Right ventricle myocardium inferior (tissue), 1 donor: Measurements from ENCODE around the gene ECE1. TPM values are rescaled to one million over a fixed set of nuclear protein-coding genes. Genes with fewer than 3 reads are reported as not detected.
"Not testable (repeated sequence)": the region's sequence is repeated elsewhere in the genome, so short reads cannot be mapped to it uniquely, and the experiment has no call there.

ENCODE experiments used
- ATAC-seq: fragments of 200-7000 bp; cut with Tn5 transposase; one replicate; pipeline ENCODE4 v1.9.1; 2020; ENCODE audit warnings: mild to moderate bottlenecking, moderate library complexity
- DNase-seq: peaks from one replicate; pipeline ENCODE4 v3.0.0; 2021; ENCODE audit errors: missing footprints
- intact Hi-C: fragments of 100-400 bp; cut with DNase I; formaldehyde crosslinking; loops from one replicate; pipeline ENCODE4 v1.11.0; 2022
- total RNA-seq: library from RNA; stranded (reverse); fragmentation: NEBNext Ultra II Directional; extraction: Animal tissue kit (Norgen Biotek cat#: 25700); gene quantifications from one replicate; pipeline ENCODE4 v1.2.1, GENCODE V29; 2021
- donor health status: DM: no; HTN: yes; CAD: no; lungs with severe emphysema.

Gene ECE1
- total RNA-seq, 1 donor from 2014 or later: 49.3 TPM

DNA sequence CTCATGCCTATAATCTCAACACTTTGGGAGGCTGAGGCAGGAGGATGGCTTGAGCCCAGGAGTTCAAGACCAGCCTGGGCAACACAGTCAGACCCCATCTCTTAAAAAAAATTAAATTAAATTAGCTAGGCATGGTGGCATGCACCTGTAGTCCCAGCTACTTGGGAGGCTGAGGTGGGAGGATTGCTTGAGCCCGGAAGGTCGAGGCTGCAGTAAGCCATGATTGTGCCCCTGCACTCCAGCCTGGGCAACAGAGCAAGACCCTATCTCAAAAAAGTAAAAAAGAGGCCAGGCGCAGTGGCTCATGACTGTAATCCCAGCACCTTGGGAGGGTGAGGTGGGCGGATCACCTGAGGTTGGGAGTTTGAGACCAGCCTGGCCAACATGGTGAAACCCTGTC lies 8.2 kb downstream of the ECE1 start:
- ATAC-seq, intact Hi-C loops, DNase-seq: not testable (repeated sequence)

DNA sequence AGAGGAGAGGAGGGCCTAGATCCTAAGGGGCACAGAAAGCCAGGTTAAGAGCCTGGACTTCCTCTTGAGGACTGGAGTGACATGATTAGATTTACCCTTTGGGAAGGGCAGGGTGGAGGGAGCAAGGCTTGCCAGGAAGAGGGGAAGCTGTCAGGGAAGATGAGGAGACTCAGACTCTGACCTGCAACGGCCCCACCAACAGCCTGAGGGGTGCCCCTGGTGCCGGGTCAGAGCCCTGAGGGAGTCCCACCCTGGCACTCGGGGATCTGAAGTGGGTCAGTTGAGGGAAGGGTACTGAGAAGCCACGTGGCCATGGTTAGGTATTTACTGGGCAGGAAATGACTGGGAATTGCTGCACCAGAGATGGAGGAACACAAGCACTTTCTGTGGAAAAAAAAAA lies 9.8 kb downstream of the ECE1 start:
- ATAC-seq (no peak), DNase-seq (no peak)
- intact Hi-C loops: no loop called here

DNA sequence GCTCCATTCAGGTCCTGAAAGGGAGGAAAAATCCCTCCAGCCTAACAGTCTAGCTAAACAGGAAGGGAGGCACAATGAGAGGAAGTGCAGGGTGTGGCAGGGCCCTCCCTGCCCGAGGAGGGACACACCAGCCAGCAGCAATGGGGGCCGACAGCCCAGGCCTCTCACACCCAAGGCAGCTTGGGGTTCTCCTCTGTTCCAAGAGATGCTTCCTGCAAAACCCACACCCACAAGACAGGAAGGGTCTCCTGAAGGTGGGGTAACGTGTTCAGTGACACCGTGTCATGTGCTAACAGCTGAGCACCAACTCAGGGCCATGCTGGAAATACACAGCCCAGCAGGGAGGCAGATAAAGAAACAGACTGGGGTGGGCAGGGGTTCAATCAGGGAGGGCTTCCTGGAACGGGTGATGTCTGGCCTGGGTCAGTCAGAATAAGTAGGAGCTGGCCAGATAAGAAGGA lies 10.2 kb downstream of the ECE1 start:
- intact Hi-C loops: no loop called here
- ATAC-seq (peak; percentile 47), DNase-seq (peak; percentile 85)

DNA sequence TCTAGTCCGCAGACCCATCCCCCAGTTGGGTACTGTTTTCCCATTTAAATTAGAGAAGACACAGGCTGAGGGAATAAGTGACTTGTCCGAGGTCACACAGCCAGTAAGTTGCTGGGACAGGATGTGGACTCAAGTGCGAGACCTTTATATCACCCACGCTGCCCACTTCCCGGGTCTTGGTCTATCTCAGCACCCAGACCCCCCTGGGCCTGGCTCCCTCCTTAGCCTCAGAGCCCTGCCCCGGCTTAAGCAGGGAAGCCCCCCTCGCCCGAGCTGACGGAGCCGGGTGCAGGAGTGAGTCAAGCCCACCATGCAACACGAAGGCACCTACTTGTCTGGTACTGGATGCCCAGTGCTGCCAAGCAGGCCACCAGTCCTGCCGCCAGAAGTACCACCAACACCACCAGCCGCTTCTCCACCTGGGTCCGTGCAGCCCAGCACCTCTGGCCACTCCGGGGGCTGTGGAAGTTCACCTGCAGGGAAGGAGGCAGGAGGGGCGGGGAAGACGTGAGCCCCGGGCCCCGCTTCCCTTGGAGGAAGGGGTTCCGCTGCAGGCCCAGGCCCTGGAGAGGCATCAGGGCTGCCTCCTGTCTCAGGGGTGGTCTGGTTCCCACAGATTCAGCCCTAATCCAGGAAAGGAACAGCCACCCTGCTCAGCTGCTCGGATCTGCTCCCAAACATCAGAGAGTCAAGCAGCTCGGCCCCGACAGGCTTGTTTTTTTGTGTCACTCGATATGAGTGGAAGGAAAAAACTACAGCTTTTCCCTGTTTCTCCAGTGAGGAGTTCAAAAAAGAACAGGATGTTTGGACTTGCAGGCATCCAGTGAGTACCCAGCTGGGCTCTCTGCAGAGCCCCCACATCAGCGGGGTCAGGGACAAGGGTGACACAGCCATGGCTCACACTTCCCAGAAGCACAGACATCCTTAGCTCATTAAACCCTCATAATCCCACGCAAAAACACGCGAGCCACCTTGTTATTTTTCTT lies 11.1 kb downstream of the ECE1 start:
- DNase-seq (no peak), ATAC-seq (no peak)
- intact Hi-C loops: no loop called here

DNA sequence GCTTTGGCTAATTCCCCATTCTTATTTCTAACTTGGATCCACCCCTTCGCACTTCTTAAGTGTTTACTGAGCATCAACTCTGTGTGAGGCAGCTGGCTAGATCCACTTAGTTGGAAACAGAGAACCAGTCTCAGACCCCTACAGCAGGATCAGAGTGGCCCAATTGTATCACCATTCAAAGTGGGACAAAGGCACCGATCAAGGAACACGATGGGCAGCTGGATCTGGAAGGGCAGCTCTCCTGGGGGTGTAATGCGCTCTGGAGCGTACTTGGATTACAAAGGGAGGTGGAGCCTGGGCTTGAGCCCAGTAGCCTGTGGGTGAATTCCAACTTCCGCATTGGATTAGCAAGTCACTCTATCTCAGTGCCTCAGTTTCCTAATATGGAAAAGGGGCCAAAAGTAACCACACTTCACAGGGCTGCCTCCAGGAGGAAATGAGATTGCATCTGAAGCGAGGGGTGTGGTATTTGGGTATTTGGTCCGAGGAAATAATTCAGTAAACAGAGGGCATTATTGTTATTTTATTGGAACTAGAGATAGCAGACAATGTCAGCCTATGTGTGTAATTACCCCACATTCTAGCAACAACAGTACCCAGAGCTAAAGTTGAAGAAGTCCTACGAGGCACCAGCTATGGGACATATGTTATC lies 11.9 kb downstream of the ECE1 start:
- intact Hi-C loops: no loop called here
- DNase-seq (no peak), ATAC-seq (peak; percentile 35)

DNA sequence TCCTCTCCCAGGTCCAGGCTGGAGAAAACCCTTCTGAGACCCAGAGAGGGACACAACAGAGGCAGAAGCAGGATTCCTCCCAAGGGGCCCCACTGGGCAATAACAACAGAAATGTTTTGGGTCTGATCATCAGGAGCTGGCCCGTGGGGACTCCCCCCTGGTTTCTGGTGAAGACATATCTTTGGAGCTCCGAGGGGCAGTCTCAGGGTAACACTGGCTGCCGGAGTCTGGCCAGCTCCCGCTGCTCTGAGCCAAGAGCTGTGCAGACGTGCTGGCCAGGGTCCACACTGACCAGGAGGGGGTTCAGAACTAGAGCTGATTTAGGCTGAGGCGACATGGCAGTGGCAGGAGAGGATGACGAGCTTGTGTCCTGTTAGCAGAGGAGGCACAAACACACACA lies 13.1 kb downstream of the ECE1 start:
- intact Hi-C loops: no loop called here
- ATAC-seq: peak; percentile 51
- no peak for DNase-seq

DNA sequence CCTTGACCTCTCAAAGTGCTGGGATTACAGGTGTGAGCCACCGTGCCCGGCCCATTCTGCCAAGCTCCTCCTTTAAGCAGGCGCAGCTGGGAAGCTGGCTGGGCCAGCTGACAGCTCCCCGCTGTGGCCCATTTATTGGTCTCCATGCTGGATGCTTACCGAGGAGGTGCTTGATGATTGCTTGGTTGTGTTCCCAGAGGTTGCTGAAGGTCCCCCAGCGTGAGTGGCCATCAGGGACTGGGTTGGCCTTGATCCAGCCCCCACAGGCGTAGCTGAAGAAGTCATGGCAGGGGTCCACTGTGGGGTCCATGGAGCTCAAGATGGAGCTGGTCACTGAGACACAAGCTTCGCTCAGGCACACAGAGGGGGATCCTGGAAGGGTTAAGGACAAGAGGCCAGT lies 17.7 kb downstream of the ECE1 start:
- no peak for ATAC-seq
- intact Hi-C loops: no loop called here
- no peak for DNase-seq

DNA sequence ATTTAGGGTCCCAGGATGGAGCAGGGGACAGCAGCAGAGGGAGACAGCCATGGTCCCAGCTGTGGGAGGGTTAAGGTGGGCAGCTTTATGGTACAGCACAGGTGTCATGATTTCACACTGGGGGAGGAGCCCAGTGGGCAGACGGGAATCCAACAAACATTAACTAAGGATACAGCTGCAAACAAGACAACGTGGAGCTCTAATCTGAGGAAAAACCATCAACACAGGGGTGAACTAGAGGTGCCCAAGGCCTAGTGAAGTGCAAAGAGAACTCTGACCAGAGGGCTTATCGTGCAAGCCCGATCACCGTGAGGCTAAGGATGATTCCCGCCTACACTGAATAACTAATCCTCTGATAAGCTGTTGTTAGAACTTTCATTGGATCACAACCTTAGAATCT lies 18.7 kb downstream of the ECE1 start:
- no peak for DNase-seq
- intact Hi-C loops: no loop called here

DNA sequence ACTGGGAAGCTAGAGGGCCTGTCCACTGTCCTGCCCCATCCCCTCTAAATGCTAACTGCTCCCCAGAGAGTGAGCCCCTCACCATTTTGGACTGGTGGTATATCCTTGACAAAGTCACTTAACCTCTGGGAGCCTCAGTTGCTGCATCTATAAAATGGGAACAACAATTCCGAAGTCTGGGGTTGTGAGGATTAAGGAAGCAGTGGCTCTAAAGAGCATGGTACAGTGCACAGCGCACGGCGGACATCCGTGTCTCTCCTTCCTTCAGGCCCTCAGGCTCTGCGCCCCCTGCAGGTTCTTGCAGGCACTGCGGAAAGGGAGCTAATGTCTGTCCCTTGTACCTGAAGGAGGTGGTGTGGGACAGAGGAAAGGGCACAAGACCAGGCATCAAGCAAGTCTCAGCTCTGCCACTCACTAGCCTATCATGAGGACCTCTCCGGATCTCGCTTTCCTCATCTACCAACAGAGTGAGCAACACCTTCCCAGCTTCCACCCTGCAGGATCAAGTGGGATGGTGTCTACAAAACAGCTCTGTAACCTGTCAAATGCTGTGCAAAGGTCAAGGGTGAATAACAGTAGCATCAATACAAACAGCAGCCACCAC lies 20.1 kb downstream of the ECE1 start:
- DNase-seq (peak; percentile 89), ATAC-seq (peak; percentile 32)
- intact Hi-C loops: no loop called here

More for the DNA sequence above, 18.7 kb downstream of the ECE1 start:
- no peak for ATAC-seq

DNA sequence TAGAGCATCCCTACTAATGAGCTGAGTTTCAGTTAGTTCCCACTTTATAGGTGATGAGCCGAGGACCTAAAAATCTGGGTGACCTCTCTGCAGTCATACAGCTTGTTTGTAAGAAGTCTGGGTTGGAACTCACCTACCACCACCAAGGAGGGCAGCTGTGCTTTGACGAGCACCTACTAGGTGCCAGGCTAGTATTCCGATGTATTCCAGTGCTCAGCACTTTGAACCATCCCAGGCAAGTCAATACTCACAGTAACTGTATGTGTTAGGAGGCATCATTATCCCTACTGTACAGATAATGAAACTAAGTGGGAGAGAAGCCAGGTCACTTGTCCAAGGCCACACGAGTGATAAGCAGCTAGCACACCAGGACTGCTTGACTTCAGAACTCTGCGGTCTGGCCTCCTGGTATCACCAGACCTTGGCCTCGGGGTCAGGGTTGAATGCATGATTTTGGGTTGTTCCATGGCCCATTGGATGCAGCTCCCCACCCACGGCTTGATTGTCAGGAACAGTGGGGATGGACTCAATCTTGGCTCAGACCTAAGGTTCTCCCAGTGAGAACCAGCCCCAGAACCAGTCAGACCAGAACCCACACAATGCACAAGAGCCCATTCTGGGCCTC lies 20.7 kb downstream of the ECE1 start:
- ATAC-seq: peak; percentile 58
- DNase-seq: no peak
- intact Hi-C loops: no loop called here

DNA sequence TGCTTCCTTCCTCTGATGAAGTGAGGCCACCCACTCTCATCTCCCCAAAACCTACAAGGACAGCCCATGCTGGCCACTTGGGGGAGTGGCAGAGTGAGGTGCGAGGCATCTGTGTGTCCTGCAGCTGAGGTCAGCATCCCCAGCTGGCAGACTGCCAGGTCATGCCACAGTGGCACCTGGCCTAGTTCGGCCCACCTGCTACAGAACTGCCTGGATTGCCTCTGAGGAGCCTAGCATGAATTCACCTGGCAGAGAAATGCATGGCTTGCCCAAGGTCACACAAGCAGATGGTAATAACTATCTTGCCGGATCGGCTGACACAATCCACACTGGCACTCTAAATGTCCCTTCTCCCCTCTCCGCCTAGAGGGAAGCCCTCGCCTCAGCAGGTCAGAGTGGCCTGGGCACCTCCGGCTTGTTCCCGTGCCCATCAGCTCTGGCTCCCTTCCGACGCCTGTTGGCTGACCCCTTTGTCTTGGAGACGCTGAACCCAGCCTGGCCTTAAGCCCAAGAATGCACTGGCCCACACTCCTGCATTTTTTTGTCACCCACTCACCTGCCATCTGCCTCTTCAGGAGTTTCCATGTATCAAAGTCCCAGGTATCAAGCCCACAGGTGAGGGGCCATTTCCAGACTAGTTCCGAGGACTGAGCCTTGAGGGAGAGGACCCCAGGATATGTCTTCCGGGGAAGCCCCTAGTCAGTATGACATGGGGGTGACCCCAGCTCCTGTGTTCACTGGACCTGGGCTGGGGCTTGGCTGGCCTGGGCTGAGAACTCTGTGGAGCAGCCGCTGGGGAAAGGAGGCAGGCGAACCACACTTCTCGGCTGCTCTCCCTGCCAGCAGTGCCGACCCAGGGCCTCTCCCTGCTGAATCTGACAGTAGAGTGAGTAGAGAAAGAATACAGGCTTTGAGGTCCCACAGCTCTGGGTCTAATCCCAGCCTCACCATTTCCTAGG lies 21.7 kb downstream of the ECE1 start:
- DNase-seq: no peak
- no peak for ATAC-seq
- intact Hi-C loops: no loop called here

DNA sequence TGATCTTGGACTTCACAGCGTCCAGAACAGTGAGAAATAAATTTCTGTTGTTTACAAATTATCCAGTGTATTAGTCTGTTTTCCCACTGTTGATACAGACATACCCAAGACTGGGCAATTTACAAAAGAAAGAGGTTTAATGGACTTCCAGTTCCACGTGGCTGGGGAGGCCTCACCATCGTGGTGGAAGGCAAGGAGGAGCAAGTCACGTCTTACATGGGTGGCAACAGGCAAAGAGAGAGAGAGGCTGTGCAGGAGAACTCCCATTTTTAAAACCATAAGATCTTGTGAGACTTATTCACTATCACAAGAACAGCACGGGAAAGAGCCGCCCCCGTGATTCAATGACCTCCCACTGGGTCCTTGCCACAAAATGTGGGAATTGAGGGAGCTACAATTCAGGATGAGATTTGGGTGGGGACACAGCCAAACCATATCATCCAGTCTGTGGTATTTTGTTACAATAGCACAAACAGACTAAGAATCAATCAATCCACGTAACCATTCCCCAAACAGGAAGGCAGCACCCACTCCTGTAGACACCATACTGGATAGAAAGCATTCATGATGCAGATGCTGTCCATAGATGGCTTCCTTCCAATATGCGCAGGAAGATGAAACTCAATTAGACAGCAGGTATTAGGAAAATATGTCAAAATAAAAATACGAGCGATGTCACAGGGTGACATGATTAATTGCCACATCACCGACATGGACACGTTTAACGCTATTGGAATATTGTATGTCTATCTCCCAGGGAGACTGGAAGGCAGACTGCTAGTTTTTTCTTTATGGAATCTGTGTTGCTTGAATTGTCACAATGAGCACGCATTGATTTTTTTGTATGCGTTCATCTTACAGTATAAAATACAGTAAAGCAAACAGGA lies 22.8 kb downstream of the ECE1 start:
- DNase-seq: no peak
- ATAC-seq: no peak
- intact Hi-C loops: no loop called here

DNA sequence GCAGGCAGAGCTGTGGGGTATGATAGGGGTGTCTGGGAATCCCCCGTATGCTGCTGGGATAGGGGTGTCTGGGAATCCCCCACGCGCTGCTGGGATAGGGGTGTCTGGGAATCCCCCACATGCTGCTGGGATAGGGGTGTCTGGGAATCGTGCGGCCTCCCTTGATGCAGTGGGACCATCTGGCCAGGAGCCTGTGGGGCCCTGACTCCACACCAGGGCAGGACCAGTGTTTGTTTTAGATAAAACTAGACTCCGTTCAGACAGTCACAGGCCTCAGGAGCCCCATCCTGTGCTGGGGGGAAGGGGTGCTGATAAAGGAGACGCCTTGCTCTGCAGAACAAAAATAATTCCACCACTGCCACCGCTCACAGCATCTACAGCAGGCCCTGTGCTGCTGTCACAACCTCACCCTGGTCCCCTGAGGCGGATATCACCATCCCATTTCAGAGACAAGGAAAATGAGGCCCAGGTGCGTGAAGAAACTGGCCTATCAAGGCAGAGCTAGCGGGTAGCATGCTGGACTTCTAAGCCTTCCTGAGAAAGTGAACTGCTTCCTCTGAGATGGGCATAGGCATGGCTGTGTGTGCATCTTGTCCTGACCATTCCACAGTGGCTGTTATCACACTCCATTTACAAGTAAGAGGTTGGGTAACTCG lies 24.0 kb downstream of the ECE1 start:
- intact Hi-C loops: no loop called here
- no peak for ATAC-seq
- DNase-seq: no peak

DNA sequence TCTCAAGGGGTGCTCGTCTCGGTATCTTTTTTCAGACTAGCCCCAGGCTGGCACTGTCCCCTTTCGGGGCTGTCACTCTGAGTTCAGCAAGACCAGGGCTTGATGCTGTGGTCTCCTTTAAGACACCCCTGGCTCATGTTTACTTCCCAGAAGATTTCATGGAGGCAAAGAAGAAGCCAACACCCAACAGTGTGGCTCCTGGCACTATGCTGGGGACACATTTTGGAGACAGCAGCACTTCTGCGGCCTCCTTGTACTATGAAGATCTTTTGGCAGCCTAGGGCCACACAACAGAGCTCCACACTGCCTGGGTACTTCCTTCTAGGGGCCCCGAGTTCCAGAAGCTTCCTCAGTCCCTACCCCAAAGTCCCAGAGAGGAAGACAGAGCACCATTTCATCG lies 24.6 kb downstream of the ECE1 start:
- no peak for DNase-seq
- intact Hi-C loops: no loop called here
- no peak for ATAC-seq

DNA sequence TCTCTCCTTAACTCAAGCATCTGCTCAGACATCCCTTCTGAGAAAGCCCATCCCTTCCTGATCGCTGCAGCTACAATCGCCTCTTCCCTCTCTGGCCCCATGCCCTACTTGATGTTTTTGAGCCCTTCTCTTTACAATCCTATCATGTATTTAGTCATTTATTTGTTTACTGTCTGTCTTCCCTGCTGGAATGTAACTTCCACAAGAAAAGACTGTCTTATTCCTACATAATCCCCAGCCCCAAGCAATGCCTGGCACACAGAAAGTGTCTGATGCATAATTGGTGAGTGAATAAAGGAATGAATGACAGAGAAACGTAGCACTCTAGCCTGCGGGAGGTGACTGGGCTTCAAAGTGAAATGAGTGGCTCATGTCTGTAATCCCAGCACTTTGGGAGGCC lies 25.4 kb downstream of the ECE1 start:
- no peak for DNase-seq
- intact Hi-C loops: no loop called here
- no peak for ATAC-seq

DNA sequence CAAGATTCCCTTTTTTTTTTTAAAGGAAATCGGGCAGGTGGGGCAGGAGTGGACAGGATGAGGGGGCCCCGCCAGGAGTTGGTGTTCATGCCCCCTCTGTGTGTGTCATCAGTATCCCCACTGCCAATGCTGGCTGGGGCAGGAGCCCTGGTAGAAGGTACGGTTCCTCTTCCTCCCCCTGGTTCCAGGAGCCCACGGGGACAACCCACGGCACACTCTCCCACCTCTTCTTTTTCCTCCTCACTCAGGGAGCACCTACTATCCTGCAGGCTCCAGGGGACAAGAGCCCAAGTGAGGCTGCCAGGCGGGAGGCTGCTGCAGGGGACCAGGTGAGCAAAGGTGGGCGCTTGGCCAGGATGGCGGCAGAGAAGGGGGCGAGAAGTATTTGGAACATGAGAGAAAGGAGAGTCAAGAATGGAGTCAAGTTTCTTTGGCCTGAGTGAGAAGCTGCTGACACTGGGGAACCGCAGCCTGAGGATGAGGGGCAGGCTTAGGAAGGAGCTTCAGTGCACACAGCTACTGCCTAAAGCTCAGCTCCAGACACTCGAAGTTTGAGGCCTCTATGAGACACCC lies 26.5 kb downstream of the ECE1 start:
- ATAC-seq (no peak), DNase-seq (no peak)
- intact Hi-C loops: no loop called here
